Islet of Langerhans (tissue), 1 donor: Measurements from ENCODE around the gene CETN3.
A peak's percentile ranks its signal among the peaks of the same experiment; 100 is the strongest.

Experiments used
- FAIRE-seq: peaks from one replicate; lab custom pipeline; 2011; peaks lifted over from hg19 to GRCh38; lab: Jason Lieb, UNC

The CETN3 gene

DNA sequence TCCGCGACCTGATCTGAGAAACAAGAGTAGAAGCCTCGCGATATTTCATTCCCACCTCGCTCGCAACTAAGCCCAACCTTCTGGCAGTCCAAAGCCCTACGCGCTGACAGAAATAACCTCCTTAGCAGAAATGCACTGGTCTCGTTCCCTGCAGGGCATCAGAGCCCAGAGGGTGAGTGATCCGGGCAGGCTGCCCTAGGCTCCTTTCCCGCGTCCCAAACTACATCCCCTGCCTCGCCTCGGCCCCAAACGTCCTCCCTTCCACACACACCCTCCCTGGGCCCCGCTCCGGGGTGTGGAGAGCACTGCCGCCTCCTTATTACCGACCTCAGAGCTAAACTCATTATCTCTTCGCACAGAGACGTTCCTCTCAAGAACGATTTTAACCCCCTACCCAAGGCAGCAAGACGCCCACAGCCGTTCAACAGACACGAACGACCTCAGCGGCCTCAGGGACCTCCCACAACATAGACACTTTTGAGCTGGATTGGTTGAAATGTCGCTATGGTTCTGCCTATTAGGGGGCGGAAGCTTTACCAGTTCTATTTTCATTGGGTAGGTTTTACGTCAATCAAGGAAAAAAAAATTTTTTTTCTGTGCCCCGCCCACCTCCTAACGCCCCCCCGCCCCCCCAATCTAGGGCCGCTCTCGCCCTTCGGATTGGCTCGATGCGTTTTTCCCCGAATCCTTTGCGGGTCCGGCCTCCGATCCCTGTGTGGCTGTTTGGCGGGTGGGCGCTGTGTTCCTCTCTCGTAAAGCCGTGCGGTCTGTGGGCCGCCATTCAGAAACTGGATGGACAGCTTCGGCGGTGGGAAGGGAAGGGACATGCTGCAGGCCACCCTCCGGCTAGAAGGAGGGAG, at the start of gene CETN3:
Gene CETN3, minus strand, starts transcription at position 439 of the 860 bp plus-strand sequence. Its CDS starts 95 bp downstream, at position 344.
- FAIRE-seq = peak; percentile 100

DNA sequence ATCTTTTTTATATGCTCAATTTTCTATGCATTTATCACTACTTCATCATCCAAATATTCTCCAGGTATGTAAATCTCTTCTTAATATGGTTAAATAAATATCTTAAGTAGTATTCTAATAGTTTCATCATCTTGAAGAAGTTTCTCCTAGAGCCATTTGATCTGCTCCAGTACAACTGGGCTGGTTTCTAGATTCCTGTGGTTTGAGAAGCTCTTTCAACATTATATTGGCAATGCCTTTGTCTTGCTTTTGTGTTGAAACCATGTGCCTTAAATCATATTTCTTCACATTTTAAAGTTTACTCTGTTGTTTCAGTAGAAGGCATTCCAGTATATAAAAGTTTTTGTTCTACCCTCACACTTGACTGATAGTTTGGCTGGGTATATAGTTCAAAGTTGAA, 37.4 kb upstream of the CETN3 start:
- no peak for FAIRE-seq

DNA sequence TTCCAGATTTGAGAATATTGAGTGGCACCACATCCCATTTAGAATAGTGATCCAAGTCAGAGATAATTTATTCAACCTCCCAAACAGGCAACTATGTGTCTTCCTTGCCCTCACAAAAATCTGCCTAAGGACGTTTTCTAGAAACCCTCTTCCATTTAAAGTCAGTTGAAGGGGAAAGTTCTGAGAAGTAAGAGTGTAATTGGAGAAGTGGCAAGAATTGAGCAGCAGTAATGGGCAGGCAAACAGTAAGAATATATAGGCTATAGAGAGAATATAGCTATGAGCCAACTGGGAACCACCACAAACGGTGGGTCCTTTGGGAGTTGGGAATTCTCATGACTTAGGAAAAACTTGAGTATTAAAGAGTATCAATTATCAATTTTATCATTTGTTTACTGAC, 31.1 kb upstream of the CETN3 start:
- FAIRE-seq = no peak

DNA sequence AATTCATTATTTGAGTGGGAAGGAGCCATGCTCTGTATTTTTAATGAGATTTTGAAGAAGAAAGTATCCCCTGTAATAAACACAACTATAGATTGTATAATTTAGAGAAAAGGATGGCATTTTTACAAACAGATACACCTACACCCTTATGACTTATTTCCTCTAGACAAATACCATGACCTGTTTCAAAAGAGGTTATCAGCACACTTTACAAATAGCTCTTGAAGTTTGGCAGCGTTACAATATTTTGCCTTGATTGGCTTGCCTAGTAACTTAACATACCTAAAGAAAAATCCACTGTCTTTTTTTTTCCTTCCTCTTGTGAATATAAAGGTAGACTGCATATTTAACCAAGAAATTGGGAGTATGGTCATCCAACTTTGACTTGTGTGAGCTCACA, 28.5 kb upstream of the CETN3 start:
- FAIRE-seq = no peak

DNA sequence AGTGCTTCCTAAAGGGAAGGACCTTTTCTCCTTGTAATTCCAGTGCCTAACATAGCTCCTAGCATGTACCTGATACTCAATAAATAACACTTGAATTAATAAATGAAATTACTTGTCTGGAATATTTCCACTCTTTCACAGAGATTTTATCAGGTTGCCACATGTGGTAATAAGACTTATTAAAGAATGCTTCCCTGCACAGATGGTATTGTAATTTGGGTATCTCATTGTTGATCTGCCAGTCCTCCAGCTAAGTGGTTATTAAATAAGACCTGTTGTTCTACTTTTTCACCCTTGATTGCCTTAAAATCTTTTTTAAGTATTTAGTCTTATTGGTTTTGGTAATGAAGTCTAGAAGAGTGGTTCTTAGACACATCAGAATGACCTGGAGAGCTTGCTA, 28.1 kb upstream of the CETN3 start:
- no peak for FAIRE-seq

DNA sequence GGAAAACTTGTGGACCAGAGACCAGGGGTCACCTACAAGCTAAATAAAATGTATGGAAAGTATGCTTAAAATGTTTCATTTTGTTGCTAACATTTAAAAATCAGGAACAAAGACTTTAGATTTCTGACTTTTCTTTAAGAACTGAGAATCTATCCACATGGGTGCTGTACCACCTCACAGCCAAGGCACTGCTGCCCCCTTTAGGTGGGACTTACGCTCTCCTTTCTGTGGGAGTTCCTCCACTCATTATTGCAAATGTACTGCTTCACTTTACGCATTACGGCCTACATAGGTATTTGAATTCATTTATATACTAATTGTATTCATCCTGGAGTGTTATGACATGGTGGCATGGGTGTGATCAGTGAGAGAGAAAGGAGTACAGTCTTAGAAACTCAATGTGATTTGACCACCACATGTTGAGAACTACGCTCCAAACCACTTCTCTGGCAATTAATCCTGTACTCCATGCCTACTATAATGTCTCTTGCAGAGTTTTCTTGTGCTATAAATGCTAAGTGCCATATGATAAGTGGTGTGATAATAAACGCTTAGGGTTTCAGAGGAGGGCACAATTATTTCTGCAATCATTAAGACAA, 24.7 kb upstream of the CETN3 start:
- no peak for FAIRE-seq

DNA sequence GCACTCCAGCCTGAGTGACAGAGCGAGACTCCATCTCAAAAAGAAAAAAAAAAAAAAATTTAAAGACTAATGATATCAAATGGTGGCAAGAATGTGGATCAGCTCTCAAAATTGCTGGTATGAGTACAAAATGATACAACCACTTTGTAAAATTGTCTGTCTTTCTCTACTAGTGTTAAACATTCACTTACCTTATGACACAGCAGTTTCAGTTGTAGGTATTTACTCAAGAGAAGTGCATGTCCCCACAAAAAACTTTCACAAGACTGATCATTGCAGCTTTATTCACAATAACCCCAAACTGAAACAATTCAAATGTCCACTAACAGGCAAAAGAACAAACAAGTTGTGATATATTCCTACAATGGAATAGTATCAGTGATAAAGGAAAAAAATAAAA, 14.7 kb upstream of the CETN3 start:
- no peak for FAIRE-seq

DNA sequence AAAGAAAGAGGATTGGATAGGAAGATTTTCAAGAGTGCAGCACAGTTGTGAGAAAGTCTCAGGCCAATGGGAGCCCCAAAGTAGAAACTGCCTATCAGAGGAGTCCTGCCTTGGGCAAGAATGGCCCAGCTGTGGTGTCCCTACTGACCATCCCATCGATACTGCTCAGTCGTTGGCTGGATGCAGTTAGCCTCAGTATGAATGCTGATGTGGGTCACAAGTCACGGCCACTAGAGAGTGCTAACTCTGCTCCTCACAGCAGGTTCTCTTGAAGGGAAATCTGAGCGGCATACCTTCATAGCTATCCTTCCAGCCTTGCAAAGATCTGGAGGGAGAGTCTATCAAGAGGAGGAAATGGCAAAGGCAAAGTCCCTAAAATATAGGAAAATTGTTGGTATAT, 11.6 kb upstream of the CETN3 start:
- FAIRE-seq = no peak

DNA sequence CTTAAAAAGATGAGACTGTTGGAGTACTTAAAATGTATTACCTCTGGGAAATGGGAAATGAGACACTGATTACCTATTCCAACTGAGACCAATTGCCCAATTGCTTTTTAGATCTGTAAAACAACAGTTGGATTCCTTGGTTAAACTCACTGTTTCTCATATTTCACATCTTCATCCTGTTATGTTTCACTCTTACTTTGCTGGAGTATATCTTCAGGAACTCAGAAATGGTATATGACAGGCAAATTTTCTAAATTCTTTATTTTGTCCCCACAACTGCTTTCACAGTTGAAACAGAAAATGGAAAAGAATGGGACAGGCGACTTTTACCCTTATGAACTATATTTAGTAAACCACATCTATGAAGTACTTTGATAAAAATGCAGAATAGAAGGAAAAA, 8.7 kb upstream of the CETN3 start:
- no peak for FAIRE-seq

DNA sequence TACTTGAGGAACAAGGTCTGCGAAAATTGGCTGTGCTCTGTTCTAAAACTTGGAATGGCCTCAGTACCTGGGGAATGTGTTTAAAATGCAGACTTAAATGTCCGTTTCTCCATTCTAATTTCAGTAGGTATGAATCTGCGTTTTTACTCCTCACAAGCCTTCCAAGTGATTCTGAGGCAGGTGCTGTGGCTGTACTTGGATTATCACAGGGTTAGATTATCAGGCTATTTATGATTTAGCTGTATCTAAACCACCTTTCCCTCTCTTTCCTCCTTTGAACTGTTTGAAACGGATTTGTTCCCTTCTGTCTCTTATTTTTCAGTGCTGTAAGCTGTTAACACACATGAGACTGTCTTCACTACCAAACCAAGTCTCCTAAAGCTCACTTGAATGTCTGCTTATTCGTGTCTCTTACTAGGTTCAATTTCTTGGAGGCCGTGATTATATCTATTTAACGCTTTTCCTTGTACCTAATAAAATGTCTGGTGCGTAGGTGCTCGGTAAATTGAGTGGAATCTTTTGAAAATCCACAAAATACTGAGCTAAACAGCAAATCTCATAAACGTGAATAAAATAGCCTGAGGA, 714 bp upstream of the CETN3 start:
- FAIRE-seq = no peak

DNA sequence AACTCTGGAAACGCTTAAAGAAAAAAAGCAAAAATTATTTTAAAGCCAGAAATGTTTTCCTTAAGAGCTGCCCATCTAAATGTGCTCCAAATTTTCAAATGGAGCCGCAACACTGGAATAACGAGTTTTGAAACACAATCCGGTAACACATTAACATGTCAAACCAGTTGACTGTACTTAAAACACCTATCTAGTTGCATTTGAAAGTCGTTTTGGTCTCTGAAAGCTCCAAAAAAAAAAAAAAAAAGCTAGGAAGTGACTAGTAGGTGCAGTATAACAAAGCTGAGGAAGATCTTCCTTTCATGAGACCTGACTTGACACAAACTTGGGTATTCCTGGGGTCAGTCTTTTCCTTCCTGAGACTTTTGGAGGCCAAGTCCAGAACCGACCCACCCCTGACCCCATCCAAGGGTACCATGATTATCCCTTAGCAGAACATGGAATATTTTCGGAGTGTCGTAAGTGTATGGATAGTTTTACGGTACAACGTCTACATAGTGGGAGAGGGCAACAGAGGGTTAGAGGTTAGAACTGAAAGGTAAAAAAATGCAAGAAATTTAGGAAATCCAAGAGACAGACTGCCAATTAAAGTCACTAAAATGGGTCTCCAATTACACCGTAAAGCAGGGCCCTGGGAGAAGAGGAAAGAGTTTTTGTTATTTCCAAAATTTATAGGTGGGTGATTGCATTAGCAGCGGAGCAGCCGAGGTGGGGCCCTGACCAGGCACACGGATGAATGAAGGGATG, 812 bp downstream of the CETN3 start:
- no peak for FAIRE-seq

DNA sequence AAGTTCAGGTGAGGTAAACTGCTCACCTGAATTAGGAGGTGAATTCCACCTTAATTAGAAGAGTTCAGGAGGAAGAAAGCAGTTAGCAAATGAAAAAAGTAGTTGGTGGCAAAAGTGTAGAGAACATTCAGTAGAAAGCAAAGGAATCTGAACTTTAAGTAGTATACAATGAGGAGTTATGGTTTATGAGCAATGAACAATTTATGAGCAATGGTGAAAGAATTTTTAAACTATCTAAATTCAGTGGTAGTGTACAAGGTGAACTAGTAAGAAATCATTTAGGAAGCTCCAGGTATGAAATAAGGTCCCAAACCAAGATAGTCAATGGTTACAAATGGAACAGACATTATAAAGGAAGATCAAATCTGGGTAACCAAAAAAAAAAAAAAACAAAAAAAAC, 3.1 kb downstream of the CETN3 start:
- no peak for FAIRE-seq

DNA sequence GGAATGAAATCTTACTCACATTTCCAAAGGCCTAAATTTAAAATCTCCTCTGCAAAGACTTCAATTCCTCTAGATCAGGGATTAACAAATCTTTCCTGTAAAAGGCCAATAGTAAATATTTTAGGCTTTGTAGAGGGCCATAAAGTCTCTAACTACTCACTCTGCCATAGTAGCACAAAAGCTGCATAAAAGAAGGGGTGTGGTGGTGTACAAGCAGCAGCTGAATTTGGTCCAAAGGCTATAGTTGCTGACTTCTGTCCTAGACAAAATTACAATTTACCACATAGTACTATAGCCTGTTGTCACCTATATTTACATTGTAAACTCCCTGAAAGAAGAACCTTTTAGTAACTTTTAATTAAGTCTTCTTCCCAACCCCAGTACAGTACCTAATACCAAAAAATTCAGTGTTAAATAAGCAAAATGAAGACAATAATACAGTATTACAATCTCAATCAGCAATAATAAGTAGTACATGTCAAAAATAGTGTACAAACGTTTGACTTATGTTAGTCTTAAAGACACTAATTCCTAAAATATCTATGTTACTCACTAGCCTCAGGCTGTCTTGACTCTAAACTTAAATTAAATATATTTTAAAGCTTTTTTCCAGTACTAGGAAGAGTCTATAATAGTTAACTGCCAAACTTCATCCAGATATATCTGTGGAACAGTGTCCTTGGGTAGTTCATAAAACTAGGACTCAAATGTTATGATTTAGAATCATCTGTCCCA, 6.9 kb downstream of the CETN3 start:
- FAIRE-seq = no peak

DNA sequence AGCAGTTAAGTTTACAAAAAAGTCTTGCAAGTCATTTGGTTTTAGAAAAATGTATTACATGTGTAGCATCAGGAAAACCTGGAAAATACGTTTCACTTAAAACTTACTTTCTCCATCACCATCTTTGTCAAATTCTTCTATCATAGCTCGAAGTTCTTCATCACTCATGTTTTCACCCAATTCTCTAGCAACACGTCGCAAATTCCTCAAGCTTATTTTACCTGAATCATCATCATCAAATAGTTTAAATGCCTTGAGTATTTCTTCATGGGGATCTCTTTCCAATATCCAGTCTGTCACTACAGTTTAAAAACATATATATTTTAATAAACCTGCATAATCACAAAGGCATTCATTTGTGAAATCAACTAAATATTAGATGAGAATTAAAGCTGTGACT, 10.3 kb downstream of the CETN3 start:
- FAIRE-seq = peak; percentile 13

DNA sequence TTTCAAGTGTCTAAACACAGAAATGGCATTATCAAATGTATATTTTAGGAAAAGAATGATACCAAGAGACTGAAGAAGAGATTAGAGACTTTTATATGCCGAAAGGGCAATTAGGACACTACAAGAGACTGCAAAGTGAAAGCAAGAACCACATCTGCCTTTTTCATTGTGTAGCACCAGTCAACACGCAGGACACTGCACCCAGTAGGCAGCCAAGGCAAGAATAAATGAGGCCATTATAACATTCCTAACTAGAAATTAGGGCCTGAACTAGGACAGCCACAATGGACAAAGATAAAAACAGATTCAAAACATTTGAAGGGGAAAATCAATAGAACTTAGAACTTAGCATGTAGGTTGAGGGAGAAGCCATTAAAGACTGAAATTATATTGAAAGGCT, 10.8 kb downstream of the CETN3 start:
- FAIRE-seq = no peak

DNA sequence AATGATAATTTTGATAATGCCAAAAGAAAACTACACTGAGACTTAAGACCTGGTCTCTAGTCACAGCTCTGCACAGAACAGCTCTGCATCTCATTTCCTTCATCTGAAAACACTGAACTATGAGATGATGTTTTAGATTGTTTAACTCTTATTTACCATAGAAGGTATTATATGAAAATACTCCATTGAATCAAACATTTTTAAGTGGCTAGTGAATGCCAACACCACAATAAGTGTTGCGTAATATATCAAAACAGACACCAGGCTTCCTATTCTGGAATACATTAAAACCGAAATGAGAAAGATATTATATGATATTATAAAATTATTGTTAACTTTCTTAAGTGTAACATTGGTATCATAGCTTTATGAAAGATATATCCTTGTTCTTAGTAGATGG, 14.6 kb downstream of the CETN3 start:
- FAIRE-seq = no peak

DNA sequence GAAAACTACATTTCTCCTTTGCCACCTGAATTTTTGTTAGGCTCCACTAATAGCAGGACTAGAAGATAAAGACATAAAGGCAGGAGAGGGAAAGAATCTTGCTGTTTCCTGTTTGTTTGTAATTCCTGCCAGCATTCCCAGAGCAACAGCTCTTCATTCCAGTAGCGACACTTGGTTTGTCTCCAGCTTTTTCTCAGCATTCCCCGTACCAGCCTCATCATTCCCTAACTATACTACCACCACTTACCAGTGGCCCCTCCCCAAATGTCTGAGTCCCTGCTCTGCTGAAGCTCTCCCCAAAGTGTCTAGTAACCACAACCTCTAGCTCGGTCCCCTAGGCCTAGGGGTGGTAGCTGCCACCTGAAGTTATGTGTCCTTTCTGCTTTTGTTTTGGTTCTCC, 18.6 kb downstream of the CETN3 start:
- FAIRE-seq = no peak

DNA sequence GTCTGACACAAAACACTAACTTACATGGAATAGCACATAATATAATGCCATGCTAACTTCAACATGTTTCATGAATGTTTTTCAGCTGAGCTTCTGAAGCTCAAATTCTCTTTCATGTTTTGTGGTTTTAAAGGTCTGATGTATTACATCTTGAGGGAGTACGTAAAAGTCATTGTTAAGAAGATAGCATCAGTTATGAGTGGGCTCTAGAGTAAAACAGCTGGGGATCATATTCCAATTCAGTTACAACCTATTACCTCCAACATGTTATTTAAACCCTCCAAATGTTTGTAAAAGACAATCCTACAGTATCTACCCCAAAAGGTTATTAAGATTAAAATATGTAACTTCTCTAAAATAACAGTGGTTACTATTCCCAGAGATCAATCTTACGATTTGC, 19.2 kb downstream of the CETN3 start:
- FAIRE-seq = no peak

DNA sequence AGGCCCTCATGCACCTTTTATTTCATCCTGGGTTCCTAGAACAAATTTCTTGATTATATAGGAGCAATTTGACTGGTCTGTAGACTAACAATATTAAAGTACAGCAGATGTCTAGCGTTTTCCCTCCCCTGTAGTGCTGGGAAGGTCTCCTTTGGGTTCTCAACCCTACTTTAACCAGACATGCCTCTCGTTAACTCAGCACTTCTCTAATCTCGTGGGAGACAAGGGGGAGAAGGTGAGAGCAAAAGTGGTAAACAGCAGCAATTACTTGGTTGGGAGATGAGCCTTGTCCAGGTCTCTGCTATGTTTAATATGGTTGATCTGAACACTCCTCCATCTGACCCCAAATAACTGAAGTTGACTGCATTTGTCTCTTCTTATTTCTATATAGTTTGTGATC, 22.0 kb downstream of the CETN3 start:
- no peak for FAIRE-seq

DNA sequence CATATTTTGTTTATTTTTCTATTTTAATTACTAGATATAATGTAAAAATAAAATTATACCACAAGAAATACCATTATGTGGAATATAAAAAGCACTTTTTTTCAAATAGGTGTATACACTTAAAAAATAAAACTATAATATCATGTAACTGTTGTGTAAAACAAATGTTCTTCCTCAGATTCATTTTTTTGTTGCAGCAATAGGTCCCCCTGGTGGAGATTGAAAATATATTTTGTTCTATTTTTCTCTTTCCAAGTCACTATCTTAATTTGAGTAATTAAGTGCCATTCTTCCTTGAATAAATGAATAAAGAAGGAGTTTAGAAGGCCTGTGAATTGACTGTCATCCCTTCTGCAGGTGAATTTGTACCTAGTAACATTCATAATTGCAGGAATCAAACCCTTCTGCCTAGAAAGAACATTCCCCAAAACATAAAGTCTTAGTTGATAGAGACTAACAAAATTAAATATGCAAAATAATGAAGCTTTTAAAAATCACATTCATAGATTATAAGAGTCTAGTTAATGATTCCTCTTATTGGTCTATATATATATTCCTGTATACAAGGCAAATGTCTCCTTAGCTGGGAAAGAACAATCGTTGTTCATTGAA, 23.4 kb downstream of the CETN3 start:
- peak; percentile 95 for FAIRE-seq

DNA sequence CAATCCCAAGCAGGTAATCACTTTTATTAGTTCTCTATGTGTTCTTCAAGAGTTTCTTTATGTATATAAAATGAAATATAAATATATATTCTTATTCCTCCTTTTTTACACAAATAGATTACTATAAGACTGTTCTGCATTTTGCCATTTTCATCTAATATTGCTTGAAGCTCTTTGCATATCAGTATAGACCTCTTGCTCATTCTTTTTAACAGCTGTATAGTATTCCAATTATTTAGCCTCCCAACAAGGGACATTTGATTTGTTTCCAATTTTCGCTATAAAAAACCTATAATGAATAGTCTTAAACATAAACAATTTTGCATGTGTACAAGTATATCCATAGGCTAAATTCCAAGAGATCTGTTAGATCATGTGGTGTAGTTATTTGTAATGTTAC, 25.2 kb downstream of the CETN3 start:
- no peak for FAIRE-seq

DNA sequence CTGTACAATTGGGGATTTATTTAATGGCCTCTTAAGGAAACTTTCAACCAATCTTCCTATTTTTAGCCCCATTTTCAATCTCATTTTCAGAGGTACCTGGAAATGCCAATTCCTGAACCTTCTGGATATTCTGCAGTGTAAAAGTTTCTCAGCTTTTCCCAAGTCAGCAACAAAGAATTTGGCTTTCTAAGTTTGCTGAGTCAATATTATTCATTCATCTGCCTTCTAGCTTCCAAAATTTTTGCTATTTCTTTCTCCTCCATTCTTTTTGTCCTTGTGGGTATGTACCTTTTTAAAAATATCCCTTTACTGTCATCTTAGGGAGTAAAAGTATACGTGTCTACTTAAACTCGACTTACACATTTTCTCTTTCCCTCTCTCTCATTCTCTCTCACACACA, 25.7 kb downstream of the CETN3 start:
- no peak for FAIRE-seq
